NB4 (cell line): ENCODE measurements around the gene THADA.
A peak's percentile ranks its signal among the peaks of the same experiment; 100 is the strongest.
"Not testable (repeated sequence)": the region's sequence is repeated elsewhere in the genome, so short reads cannot be mapped to it uniquely, and the experiment has no call there.

Source experiments
- DNase-seq: peaks from one replicate; pipeline ENCODE4 v3.0.0; 2010; ENCODE audit warnings: low read depth
- H3K4me3 ChIP-seq: one replicate; pipeline ENCODE4 v1.5.1; 2011; ENCODE audit warnings: mild to moderate bottlenecking, low read depth, low read length, moderate library complexity
- CTCF ChIP-seq: IDR thresholded peaks from one replicate; pipeline ENCODE4 v1.5.1; 2012; ENCODE audit warnings: low read depth, low read length
- MAX ChIP-seq: IDR thresholded peaks from 2 replicates; pipeline ENCODE4 v1.6.1; 2011; ENCODE audit warnings: low read depth, low read length
- MYC ChIP-seq: IDR thresholded peaks from 2 replicates; pipeline ENCODE4 v1.6.1; 2011; ENCODE audit warnings: low read depth, low read length
- POLR2A ChIP-seq: IDR thresholded peaks from 2 replicates; pipeline ENCODE4 v1.6.1; 2011; ENCODE audit warnings: mild to moderate bottlenecking; ENCODE audit not compliant: insufficient read length; ENCODE audit errors: extremely low read depth

Gene THADA

DNA sequence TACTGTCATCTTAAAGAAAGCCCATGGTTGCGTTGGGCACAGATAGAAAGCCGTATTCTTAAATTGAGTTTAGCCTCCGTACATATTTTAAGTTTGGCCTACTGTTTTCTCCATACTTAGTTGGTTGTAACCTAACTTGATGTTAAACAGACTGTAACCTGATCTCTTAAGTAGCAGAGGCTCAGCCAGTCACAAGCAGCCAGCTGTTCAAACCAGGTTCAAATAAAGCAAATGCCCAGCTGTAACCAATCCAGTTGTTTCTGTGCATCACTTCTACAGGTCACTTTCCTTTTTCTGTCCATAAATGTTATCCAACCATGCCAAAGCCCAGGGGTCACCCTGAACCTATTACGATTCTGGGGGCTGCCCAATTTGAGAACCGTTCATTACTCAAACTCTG lies 10.0 kb upstream of the THADA start:
- H3K4me3 ChIP-seq: no peak overlapping the region
- TF ChIP-seq MAX: no peak
- no peak for TF ChIP-seq POLR2A
- TF ChIP-seq MYC: no peak
- TF ChIP-seq CTCF: no peak

GRCh38 chr2:43605079-43605655 lies 9.3 kb upstream of the THADA start:
- peak; percentile 71 for DNase-seq
- TF ChIP-seq MAX (peak; percentile 39; the same call in 1 of the 2 replicates), CTCF (peak; percentile 70), POLR2A (no peak)

More for the DNA sequence above, 10.0 kb upstream of the THADA start:
- no peak for DNase-seq

DNA sequence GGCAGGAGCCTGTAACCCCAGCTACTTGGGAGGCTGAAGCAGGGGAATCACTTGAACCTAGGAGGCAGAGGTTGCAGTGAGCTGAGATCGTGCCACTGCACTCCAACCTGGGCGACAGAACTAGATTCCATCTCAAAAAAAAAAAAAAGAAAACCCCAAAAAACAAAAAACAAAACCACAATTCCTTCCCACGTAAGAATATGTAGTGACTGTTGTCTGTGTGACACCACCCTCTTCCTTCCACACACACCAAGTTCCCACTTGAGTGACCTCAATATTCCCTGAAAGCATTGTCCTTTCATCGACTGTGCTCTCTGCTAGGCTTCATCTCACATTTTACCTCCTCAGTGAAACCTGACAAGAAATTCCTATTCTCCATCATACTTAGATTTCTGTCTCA lies 8.8 kb upstream of the THADA start:
- TF ChIP-seq MYC: no peak
- no peak for TF ChIP-seq CTCF
- no peak for TF ChIP-seq POLR2A
- TF ChIP-seq MAX: no peak
- H3K4me3 ChIP-seq: no peak overlapping the region
- no peak for DNase-seq

More at GRCh38 chr2:43605079-43605655, 9.3 kb upstream of the THADA start:
- no peak overlapping the region for H3K4me3 ChIP-seq

DNA sequence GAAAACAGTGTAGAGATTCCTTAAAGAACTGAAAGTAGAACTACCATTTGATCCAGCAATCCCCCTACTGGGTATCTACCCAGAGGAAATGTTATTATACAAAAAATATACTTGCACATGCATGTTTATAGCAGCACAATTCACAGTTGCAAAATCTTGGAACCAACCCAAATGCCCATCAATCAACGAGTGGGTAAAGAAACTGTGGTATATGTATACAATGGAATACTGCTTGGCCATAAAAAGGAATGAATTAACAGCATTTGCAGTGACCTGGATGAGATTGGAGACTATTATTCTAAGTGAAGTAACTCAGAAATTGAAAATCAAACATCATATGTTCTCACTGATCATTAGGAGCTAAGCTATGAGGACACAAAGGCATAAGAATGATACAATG lies 4.8 kb upstream of the THADA start:
- not testable (repeated sequence) for DNase-seq, H3K4me3 ChIP-seq

DNA sequence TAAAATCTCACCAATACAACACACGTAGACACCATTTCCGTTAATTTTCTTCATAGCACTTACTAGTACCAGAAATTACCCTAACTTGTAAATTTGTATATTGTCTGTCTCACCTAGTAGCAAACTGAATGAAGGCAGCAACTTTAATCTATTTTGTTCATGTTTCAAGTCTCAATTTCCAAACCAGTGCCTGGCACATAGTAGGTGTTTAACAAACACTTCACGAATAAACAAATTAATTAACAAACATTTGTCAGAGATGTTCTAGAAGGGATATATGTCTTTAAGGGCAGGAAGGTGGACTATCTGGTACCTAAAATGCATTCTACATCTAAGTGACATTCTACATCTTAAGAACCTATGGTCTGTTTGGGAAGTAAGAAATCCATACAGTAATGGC lies 963 bp downstream of the THADA start:
- no peak for TF ChIP-seq MAX
- no peak for TF ChIP-seq POLR2A
- no peak for TF ChIP-seq MYC
- no peak for TF ChIP-seq CTCF

GRCh38 chr2:43593254-43593653 lies 2.6 kb downstream of the THADA start:
- DNase-seq: no peak
- no peak overlapping the region for H3K4me3 ChIP-seq

More for the DNA sequence above, 963 bp downstream of the THADA start:
- no peak for DNase-seq
- H3K4me3 ChIP-seq: peak overlapping the region; percentile 97

More at GRCh38 chr2:43593254-43593653, 2.6 kb downstream of the THADA start:
- no peak for TF ChIP-seq CTCF
- TF ChIP-seq MAX: no peak
- TF ChIP-seq MYC: no peak
- no peak for TF ChIP-seq POLR2A
